ENCODE measurements around the gene ABHD18.

GRCh38 chr4:128009428-128009827 lies 44.2 kb downstream of the ABHD18 start:
- TF ChIP-seq CTCF (IDR thresholded peaks at IDR 0.05): no peak
- TF ChIP-seq TAF1 (IDR thresholded peaks at IDR 0.05; ENCODE audit: borderline replicate concordance, low read depth, low read length): no peak
- no peak for TF ChIP-seq EP300 (IDR thresholded peaks at IDR 0.05; ENCODE audit: borderline replicate concordance in 1 of 2, low read depth in 1 of 2, low read length in 1 of 2)
- no peak for TF ChIP-seq YY1 (IDR thresholded peaks at IDR 0.05; ENCODE audit: low read depth)
- TF ChIP-seq RAD21 (IDR thresholded peaks at IDR 0.05; ENCODE audit: low read length): no peak
- no peak for TF ChIP-seq POLR2AphosphoS5 (IDR thresholded peaks at IDR 0.05; ENCODE audit: low read depth, low read length)
- TF ChIP-seq SMC3 (IDR thresholded peaks at IDR 0.05; ENCODE audit: low read depth, low read length): no peak
- no peak for TF ChIP-seq ZBTB33 (IDR thresholded peaks at IDR 0.05; ENCODE audit: borderline replicate concordance, low read depth)
- TF ChIP-seq GABPA (IDR thresholded peaks at IDR 0.05; ENCODE audit: low read depth): no peak
- no peak for TF ChIP-seq RXRA (IDR thresholded peaks at IDR 0.05; ENCODE audit: borderline replicate concordance, low read depth)
- TF ChIP-seq EZH2phosphoT487 (IDR thresholded peaks at IDR 0.05; ENCODE audit: borderline replicate concordance, low read depth): no peak
- no peak for TF ChIP-seq CHD2 (IDR thresholded peaks at IDR 0.05; ENCODE audit: low read length, partially characterized antibody)
